ENCODE data around the gene VWF.
A peak's percentile ranks its signal among the peaks of the same experiment; 100 is the strongest.

VWF gene

GRCh38 chr12:6099316-6099715, 25.2 kb downstream of the VWF start:
- DNase-seq, result no peak

- no peak for DNase-seq
Measured at GRCh38 chr12:6097411-6097810, 27.1 kb downstream of the VWF start.

GRCh38 chr12:6096527-6096926, 27.9 kb downstream of the VWF start:
- no peak for DNase-seq

GRCh38 chr12:6095269-6095668, 29.2 kb downstream of the VWF start:
- no peak for DNase-seq

- peak in 1 of 3 experiments; percentile 67 for DNase-seq
Measured at GRCh38 chr12:6093764-6094163, 30.7 kb downstream of the VWF start.

GRCh38 chr12:6092784-6093722, 31.4 kb downstream of the VWF start:
- no peak for DNase-seq

DNA sequence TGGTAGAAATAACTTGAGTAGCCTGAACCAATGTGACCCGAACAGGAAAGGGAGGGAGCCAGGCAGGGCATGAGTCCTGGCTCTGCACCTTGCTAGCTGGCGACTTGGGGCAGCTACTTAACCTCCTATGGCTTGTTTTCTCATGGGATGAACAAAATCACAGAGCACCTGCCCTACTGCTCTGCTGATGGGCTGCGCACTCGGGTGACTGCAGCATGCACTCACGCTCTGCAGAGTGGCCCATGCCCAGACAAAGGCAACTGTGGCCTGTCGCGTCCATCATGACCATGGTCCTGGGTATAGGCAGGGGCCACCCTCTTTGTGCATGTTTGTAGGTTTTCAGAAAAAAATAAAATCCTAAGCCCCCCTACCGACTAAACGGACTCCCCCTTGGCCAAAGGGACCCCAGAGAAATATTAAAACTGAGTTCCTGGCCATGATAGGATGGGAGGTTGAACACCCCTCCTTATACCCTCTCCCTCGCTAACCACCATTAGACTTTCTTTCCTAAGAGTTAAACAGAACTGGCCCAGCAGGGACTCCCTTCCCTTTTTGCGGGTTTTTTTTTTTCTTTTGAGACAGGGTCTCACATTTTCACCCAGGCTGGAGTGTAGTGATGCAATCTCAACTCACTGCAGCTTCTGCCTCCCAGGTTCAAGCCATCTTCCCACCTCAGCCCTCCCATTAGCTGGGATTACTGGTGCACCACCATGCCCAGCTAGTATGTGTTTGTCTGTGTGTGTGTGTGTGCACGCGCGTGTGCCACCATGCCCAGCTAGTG, 32.5 kb downstream of the VWF start:
- no peak for DNase-seq

GRCh38 chr12:6090803-6091202, 33.7 kb downstream of the VWF start:
- DNase-seq, result no peak

GRCh38 chr12:6088921-6089747, 35.3 kb downstream of the VWF start:
- peak; percentile 81 to 98 (median 92) for DNase-seq

DNA sequence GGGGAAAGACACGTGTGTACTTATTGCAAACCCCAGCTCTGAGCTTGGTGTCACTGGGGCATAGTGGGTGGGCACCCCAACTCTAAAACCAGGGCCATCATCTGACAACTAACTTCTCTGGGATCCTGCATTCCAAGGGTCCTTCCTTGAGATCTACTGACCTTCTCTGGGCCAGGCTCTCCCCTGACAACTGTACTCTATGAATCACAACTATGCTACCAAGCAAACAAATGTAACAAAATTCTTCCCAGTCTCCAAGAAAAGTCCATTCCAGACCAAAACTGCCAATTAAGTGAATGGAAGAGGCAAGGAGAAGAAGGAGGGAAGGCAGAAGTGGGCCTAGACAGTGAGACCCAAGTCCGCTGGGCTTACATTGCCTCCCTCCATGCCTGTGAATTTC, 38.2 kb downstream of the VWF start:
- no peak for DNase-seq

- DNase-seq, result no peak
Measured at GRCh38 chr12:6085841-6086240, 38.6 kb downstream of the VWF start.

GRCh38 chr12:6084969-6085450, 39.5 kb downstream of the VWF start:
- no peak for DNase-seq

GRCh38 chr12:6084261-6084968, 40.1 kb downstream of the VWF start:
- DNase-seq, result peak in 1 of 3 experiments; percentile 36

DNA sequence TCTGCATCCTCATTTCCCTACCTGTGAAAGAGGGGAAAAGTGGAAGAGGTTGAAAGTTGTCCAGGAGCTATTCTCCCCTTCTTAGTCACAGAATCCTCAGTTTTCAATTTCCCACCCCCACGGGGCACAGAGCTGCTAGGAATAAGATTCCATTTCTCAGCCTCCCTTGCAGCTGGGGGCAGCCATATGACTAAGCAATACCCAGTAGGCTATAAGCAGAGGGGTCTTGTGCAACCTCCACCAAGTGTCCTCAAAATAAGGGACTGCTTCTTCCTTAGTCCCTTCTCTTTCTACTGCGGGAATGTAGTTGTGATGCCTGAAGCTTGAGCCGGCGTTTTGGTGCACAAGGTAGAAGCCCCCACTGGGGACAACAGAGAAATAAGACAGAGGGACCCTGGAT, 40.9 kb downstream of the VWF start:
- DNase-seq, result no peak

GRCh38 chr12:6082613-6083012, 41.9 kb downstream of the VWF start:
- no peak for DNase-seq

- DNase-seq, result peak in 1 of 3 experiments; percentile 71
Measured at GRCh38 chr12:6080149-6081045, 44.1 kb downstream of the VWF start.

GRCh38 chr12:6078398-6079096, 45.9 kb downstream of the VWF start:
- DNase-seq, result peak in 1 of 3 experiments; percentile 84

GRCh38 chr12:6077692-6078083, 46.8 kb downstream of the VWF start:
- DNase-seq, result no peak

GRCh38 chr12:6076776-6077691, 47.4 kb downstream of the VWF start:
- no peak for DNase-seq
